GM23248 (cell line): Measurements from ENCODE around the gene MYT1. TPM values are rescaled to one million over a fixed set of nuclear protein-coding genes. Genes with fewer than 3 reads are reported as not detected.

ENCODE experiments used
- DNase-seq: peaks from one replicate; pipeline ENCODE4 v3.0.0-alpha.2; 2015
- H2AFZ ChIP-seq: fragments of 200-600 bp; sonication (generic); 2 replicates; pipeline ENCODE4 v1.6.1; 2016; ENCODE audit warnings: antibody characterized with exemption
- H3F3A ChIP-seq: fragments of 200-600 bp; sonication (generic); 2 replicates; pipeline ENCODE4 v1.6.1; 2016; ENCODE audit warnings: mild to moderate bottlenecking, antibody characterized with exemption, mixed run types; ENCODE audit not compliant: insufficient read depth
- H3K27ac ChIP-seq: fragments of 200-600 bp; sonication (generic); 2 replicates; pipeline ENCODE4 v1.5.1; 2016; ENCODE audit warnings: mild to moderate bottlenecking
- H3K27me3 ChIP-seq: fragments of 200-600 bp; sonication (generic); replicated peaks from 2 replicates; pipeline ENCODE4 v1.6.1; 2016; ENCODE audit warnings: mild to moderate bottlenecking; ENCODE audit not compliant: insufficient read depth
- H3K36me3 ChIP-seq: fragments of 200-600 bp; sonication (generic); 2 replicates; pipeline ENCODE4 v1.6.1; 2016; ENCODE audit warnings: low read depth, mild to moderate bottlenecking
- H3K4me1 ChIP-seq: fragments of 200-600 bp; sonication (generic); 2 replicates; pipeline ENCODE4 v1.6.1; 2016; ENCODE audit warnings: mild to moderate bottlenecking; ENCODE audit not compliant: insufficient read depth
- H3K4me2 ChIP-seq: fragments of 200-600 bp; sonication (generic); one replicate; pipeline ENCODE4 v1.6.1; 2016; ENCODE audit warnings: mild to moderate bottlenecking; ENCODE audit not compliant: unreplicated experiment
- H3K4me3 ChIP-seq: fragments of 200-600 bp; sonication (generic); 2 replicates; pipeline ENCODE4 v1.5.1; 2016; ENCODE audit warnings: mild to moderate bottlenecking
- H3K79me2 ChIP-seq: fragments of 200-600 bp; sonication (generic); 2 replicates; pipeline ENCODE4 v1.6.1; 2016; ENCODE audit warnings: mild to moderate bottlenecking; ENCODE audit not compliant: insufficient read depth
- H3K9ac ChIP-seq: fragments of 200-600 bp; sonication (generic); 2 replicates; pipeline ENCODE4 v1.6.1; 2016; ENCODE audit warnings: mild to moderate bottlenecking
- H3K9me2 ChIP-seq: fragments of 200-600 bp; sonication (generic); 2 replicates; pipeline ENCODE4 v1.6.1; 2016; ENCODE audit warnings: mixed run types, mild to moderate bottlenecking, moderate library complexity; ENCODE audit not compliant: insufficient read depth
- H3K9me3 ChIP-seq: fragments of 200-600 bp; sonication (generic); one replicate; pipeline ENCODE4 v1.6.1; 2017; ENCODE audit warnings: low read depth
- H4K20me1 ChIP-seq: fragments of 200-600 bp; sonication (generic); 2 replicates; pipeline ENCODE4 v1.6.0; 2016; ENCODE audit not compliant: insufficient read depth
- EZH2 ChIP-seq: fragments of 200-600 bp; sonication (generic); IDR thresholded peaks from 2 replicates; pipeline ENCODE4 v1.6.1; 2018; ENCODE audit warnings: antibody characterized with exemption, mild to moderate bottlenecking; ENCODE audit not compliant: insufficient read depth, poor library complexity, severe bottlenecking
- EZH2phosphoT487 ChIP-seq: fragments of 200-600 bp; sonication (generic); IDR thresholded peaks from 2 replicates; pipeline ENCODE4 v1.6.1; 2018; ENCODE audit warnings: antibody characterized with exemption, moderate library complexity, mild to moderate bottlenecking, low read depth; ENCODE audit not compliant: insufficient read depth
- WGBS, 2 experiments: methylation state at CpG; one replicate each; pipeline ENCODE4 v1.1.6; 2015 to 2017; ENCODE audit warnings: low lambda C conversion rate in 2 of 2, low coverage in 1 of 2; ENCODE audit errors: missing lambda C conversion rate in 2 of 2; 5-methylcytosine and 5-hydroxymethylcytosine counted together
- in situ Hi-C: fragments of 300-500 bp; cut with MboI; formaldehyde crosslinking; loops from 2 replicates; pipeline ENCODE4 v1.15.0; 2020
- polyA plus RNA-seq: library from polyadenylated mRNA; unstranded; fragments of >200 nt; fragmentation: Nextera tagmentation; extraction: Ambion mirVana; gene quantifications from 2 replicates; pipeline ENCODE4 v1.2.1, GENCODE V29; 2016
- total RNA-seq: library from RNA; depleted of rRNA; stranded (reverse); fragments of >200 nt; shearing (Covaris generic); gene quantifications from 2 replicates; pipeline ENCODE4 v1.2.3, GENCODE V29; 2014

The MYT1 gene
- total and polyA plus RNA-seq, 2 experiments from 2014 or later = not detected

GRCh38 chr20:64228086-64228653 is 63.9 kb downstream of the MYT1 start:
- no peaks in the 10 kb centered on the region for H3K36me3 ChIP-seq
- H4K20me1 ChIP-seq = no peaks in the 10 kb centered on the region
- peaks cover 8% of the 10 kb centered on the region for H3F3A ChIP-seq
- TF ChIP-seq EZH2phosphoT487 (no peak), EZH2 (no peak)
- H3K27ac ChIP-seq = no peak overlapping the region
- DNase-seq = no peak
- no peaks in the 10 kb centered on the region for H3K79me2 ChIP-seq
- no peak overlapping the region for H3K4me2 ChIP-seq
- H3K9me3 ChIP-seq = no peaks in the 10 kb centered on the region
- no peak overlapping the region for H3K4me3 ChIP-seq
- H3K9ac ChIP-seq = no peak overlapping the region
- no peaks in the 10 kb centered on the region for H3K9me2 ChIP-seq
- H3K4me1 ChIP-seq = peaks cover 18% of the 10 kb centered on the region
- WGBS, 2 experiments = 54 to 55% methylated on average over 8 of the region's 8 CpGs
- in situ Hi-C loops = no loop called here
- H3K27me3 ChIP-seq = peaks cover 11% of the 10 kb centered on the region; the same call in 1 of the 2 replicates
- H2AFZ ChIP-seq = no peak overlapping the region

GRCh38 chr20:64228751-64229506 is 64.7 kb downstream of the MYT1 start:
- in situ Hi-C loops = no loop called here

GRCh38 chr20:64229507-64230061 is 65.3 kb downstream of the MYT1 start:
- TF ChIP-seq EZH2phosphoT487 (no peak), EZH2 (no peak)
- Histone ChIP-seq H3K27ac (no peak overlapping the region), H3K4me1 (peaks cover 6% of the 10 kb centered on the region), H2AFZ (no peak overlapping the region), H3K79me2 (no peaks in the 10 kb centered on the region), H3K36me3 (no peaks in the 10 kb centered on the region), H4K20me1 (no peaks in the 10 kb centered on the region), H3K9ac (no peak overlapping the region), H3F3A (peaks cover 7% of the 10 kb centered on the region), H3K4me2 (no peak overlapping the region), H3K4me3 (no peak overlapping the region), H3K9me2 (no peaks in the 10 kb centered on the region), H3K9me3 (no peaks in the 10 kb centered on the region), H3K27me3 (peaks cover 11% of the 10 kb centered on the region; the same call in 1 of the 2 replicates)
- in situ Hi-C loops = no loop called here
- DNase-seq = no peak
- WGBS, 2 experiments = 57 to 58% methylated on average over 8 of the region's 8 CpGs

More at GRCh38 chr20:64228751-64229506, 64.7 kb downstream of the MYT1 start:
- Histone ChIP-seq H3K27me3 (peaks cover 11% of the 10 kb centered on the region; the same call in 1 of the 2 replicates), H4K20me1 (no peaks in the 10 kb centered on the region), H3K36me3 (no peaks in the 10 kb centered on the region), H3K4me2 (no peak overlapping the region), H3K9me2 (no peaks in the 10 kb centered on the region), H3K4me1 (peaks cover 10% of the 10 kb centered on the region), H3F3A (peaks cover 8% of the 10 kb centered on the region), H3K9me3 (no peaks in the 10 kb centered on the region), H3K4me3 (no peak overlapping the region), H2AFZ (no peak overlapping the region), H3K27ac (no peak overlapping the region), H3K79me2 (no peaks in the 10 kb centered on the region), H3K9ac (no peak overlapping the region)
- no peak for TF ChIP-seq EZH2
- no peak for TF ChIP-seq EZH2phosphoT487
- no peak for DNase-seq
- WGBS, 2 experiments = 49 to 52% methylated on average over 12 to 14 of the region's 14 CpGs

GRCh38 chr20:64230461-64231145 is 66.4 kb downstream of the MYT1 start:
- no peaks in the 10 kb centered on the region for H3F3A ChIP-seq
- H2AFZ ChIP-seq = no peak overlapping the region
- H3K4me1 ChIP-seq = no peaks in the 10 kb centered on the region
- H3K4me3 ChIP-seq = no peak overlapping the region
- H3K36me3 ChIP-seq = no peaks in the 10 kb centered on the region
- no peak for DNase-seq
- in situ Hi-C loops = no loop called here
- no peaks in the 10 kb centered on the region for H3K79me2 ChIP-seq
- H3K9me3 ChIP-seq = no peaks in the 10 kb centered on the region
- H3K4me2 ChIP-seq = no peak overlapping the region
- no peaks in the 10 kb centered on the region for H4K20me1 ChIP-seq
- no peak overlapping the region for H3K27ac ChIP-seq
- no peaks in the 10 kb centered on the region for H3K9me2 ChIP-seq
- 74% methylated on average over 13 to 22 of the region's 22 CpGs for WGBS, 2 experiments
- no peak for TF ChIP-seq EZH2
- no peak for TF ChIP-seq EZH2phosphoT487
- no peak overlapping the region for H3K9ac ChIP-seq
- peaks cover 11% of the 10 kb centered on the region; the same call in 1 of the 2 replicates for H3K27me3 ChIP-seq
